OCI-LY3 (cell line): ENCODE data around the gene AKAP1.

Experiments
- H2AFZ ChIP-seq: fragments of 200-600, 300-600 bp; shearing (Covaris generic); 2 replicates; pipeline ENCODE4 v1.6.0; 2014; ENCODE audit warnings: antibody characterized with exemption, low read depth, low read length
- H3K27ac ChIP-seq: fragments of 200-600, 300-600 bp; sonication (generic); 2 replicates; pipeline ENCODE4 v1.5.1; 2014; ENCODE audit warnings: mild to moderate bottlenecking, low read length, moderate library complexity, mixed read lengths
- H3K27me3 ChIP-seq: fragments of 200-600, 300-600 bp; sonication (generic); 2 replicates; pipeline ENCODE4 v1.6.1; 2014; ENCODE audit warnings: low read depth, low read length, mixed read lengths
- H3K36me3 ChIP-seq: fragments of 200-600, 300-600 bp; sonication (generic); replicated peaks from 2 replicates; pipeline ENCODE3; 2014; ENCODE audit warnings: low read depth, low read length, mixed read lengths
- H3K4me1 ChIP-seq: fragments of 300-600, 200-600 bp; sonication (generic); 2 replicates; pipeline ENCODE4 v1.6.1; 2014; ENCODE audit warnings: low read length, mixed read lengths
- H3K4me2 ChIP-seq: fragments of 200-600, 300-600 bp; sonication (generic); 2 replicates; pipeline ENCODE4 v1.6.1; 2014; ENCODE audit warnings: low read length, mixed read lengths
- H3K4me3 ChIP-seq: fragments of 300-600, 200-600 bp; sonication (generic); 2 replicates; pipeline ENCODE4 v1.5.1; 2014; ENCODE audit warnings: antibody characterized with exemption, mild to moderate bottlenecking, low read length, moderate library complexity
- H3K79me2 ChIP-seq: fragments of 300-600, 200-600 bp; shearing (Covaris generic); 2 replicates; pipeline ENCODE4 v1.6.1; 2014; ENCODE audit warnings: mild to moderate bottlenecking, low read length, mixed read lengths
- H3K9ac ChIP-seq: fragments of 300-600, 200-600 bp; shearing (Covaris generic); 2 replicates; pipeline ENCODE4 v1.6.0; 2014; ENCODE audit warnings: mild to moderate bottlenecking, low read length, moderate library complexity
- H3K9me3 ChIP-seq: fragments of 200-600, 300-600 bp; shearing (Covaris generic); 2 replicates; pipeline ENCODE4 v1.6.1; 2014; ENCODE audit warnings: low read length, mixed read lengths; ENCODE audit not compliant: insufficient read depth
- H4K20me1 ChIP-seq: fragments of 200-600, 300-600 bp; sonication (generic); 2 replicates; pipeline ENCODE4 v1.6.1; 2016; ENCODE audit warnings: low read length, mixed read lengths; ENCODE audit not compliant: insufficient read depth
- CTCF ChIP-seq: fragments of 200-600, 300-600 bp; sonication (generic); IDR thresholded peaks from 2 replicates; pipeline ENCODE4 v1.5.1; 2014; ENCODE audit warnings: antibody characterized with exemption, low read length, low read depth
- EZH2phosphoT487 ChIP-seq: fragments of 200-600 bp; shearing (Covaris generic); IDR thresholded peaks from 2 replicates; pipeline ENCODE4 v1.6.1; 2018; ENCODE audit warnings: antibody characterized with exemption, mixed run types, low read depth

AKAP1 gene

GRCh38 chr17:57160624-57161023 lies 75.6 kb downstream of the AKAP1 start:
- Histone ChIP-seq H3K4me3 (no peak overlapping the region), H3K27ac (no peak overlapping the region), H3K4me2 (no peak overlapping the region), H3K36me3 (no peaks in the 10 kb centered on the region), H4K20me1 (no peaks in the 10 kb centered on the region), H3K27me3 (no peaks in the 10 kb centered on the region), H2AFZ (no peak overlapping the region), H3K79me2 (no peaks in the 10 kb centered on the region), H3K9ac (no peak overlapping the region), H3K4me1 (peaks cover 12% of the 10 kb centered on the region), H3K9me3 (no peaks in the 10 kb centered on the region)
- TF ChIP-seq EZH2phosphoT487: no peak
- TF ChIP-seq CTCF: no peak

GRCh38 chr17:57164814-57165213 lies 79.8 kb downstream of the AKAP1 start:
- H3K4me2 ChIP-seq: no peak overlapping the region
- H3K4me3 ChIP-seq: no peak overlapping the region
- TF ChIP-seq CTCF (no peak), EZH2phosphoT487 (no peak)
- H3K27ac ChIP-seq: no peak overlapping the region
- no peaks in the 10 kb centered on the region for H4K20me1 ChIP-seq
- no peaks in the 10 kb centered on the region for H3K79me2 ChIP-seq
- peaks cover 7% of the 10 kb centered on the region; the same call in 1 of the 2 replicates for H3K9me3 ChIP-seq
- H3K36me3 ChIP-seq: no peaks in the 10 kb centered on the region
- peaks cover 19% of the 10 kb centered on the region for H3K4me1 ChIP-seq
- no peak overlapping the region for H2AFZ ChIP-seq
- H3K27me3 ChIP-seq: no peaks in the 10 kb centered on the region
- H3K9ac ChIP-seq: no peak overlapping the region

- Histone ChIP-seq H4K20me1 (no peaks in the 10 kb centered on the region), H3K27ac (no peak overlapping the region), H2AFZ (no peak overlapping the region), H3K36me3 (no peaks in the 10 kb centered on the region), H3K4me1 (peaks cover 24% of the 10 kb centered on the region), H3K4me3 (no peak overlapping the region), H3K79me2 (no peaks in the 10 kb centered on the region), H3K9ac (no peak overlapping the region), H3K27me3 (no peaks in the 10 kb centered on the region), H3K4me2 (no peak overlapping the region), H3K9me3 (peaks cover 7% of the 10 kb centered on the region; the same call in 1 of the 2 replicates)
- TF ChIP-seq CTCF (no peak), EZH2phosphoT487 (no peak)
Measured at GRCh38 chr17:57165754-57166153, 80.7 kb downstream of the AKAP1 start.

GRCh38 chr17:57166803-57167202 lies 81.8 kb downstream of the AKAP1 start:
- peaks cover 24% of the 10 kb centered on the region for H3K4me1 ChIP-seq
- no peak overlapping the region for H3K27ac ChIP-seq
- H3K9ac ChIP-seq: no peak overlapping the region
- peaks cover 7% of the 10 kb centered on the region; the same call in 1 of the 2 replicates for H3K9me3 ChIP-seq
- no peaks in the 10 kb centered on the region for H3K27me3 ChIP-seq
- no peak for TF ChIP-seq CTCF
- no peaks in the 10 kb centered on the region for H4K20me1 ChIP-seq
- H3K4me2 ChIP-seq: no peak overlapping the region
- H2AFZ ChIP-seq: no peak overlapping the region
- no peaks in the 10 kb centered on the region for H3K79me2 ChIP-seq
- no peak overlapping the region for H3K4me3 ChIP-seq
- H3K36me3 ChIP-seq: no peaks in the 10 kb centered on the region
